ENCODE measurements around the gene RASSF7.

The RASSF7 gene

GRCh38 chr11:575313-575995 is 14.7 kb downstream of the RASSF7 start (continued):
- no peak for TF ChIP-seq PATZ1 (tag by site-specific recombination; IDR thresholded peaks at IDR 0.05)
- no peak for TF ChIP-seq ZNF544 (tag by site-specific recombination; IDR thresholded peaks at IDR 0.05)
- no peak for TF ChIP-seq ZBTB44 (tag by site-specific recombination; IDR thresholded peaks at IDR 0.05)
- TF ChIP-seq ZNF518A (tag by site-specific recombination; conservative IDR thresholded peaks at IDR 0.05; ENCODE audit: low read depth): no peak
- no peak for TF ChIP-seq ZNF138 (tag by site-specific recombination; IDR thresholded peaks at IDR 0.05; ENCODE audit: borderline replicate concordance)
- TF ChIP-seq ZNF707 (tag by site-specific recombination; IDR thresholded peaks at IDR 0.05): no peak
- no peak for TF ChIP-seq WT1 (tag by site-specific recombination; IDR thresholded peaks at IDR 0.05)
- TF ChIP-seq ZNF362 (tag by site-specific recombination; IDR thresholded peaks at IDR 0.05): no peak
- no peak for TF ChIP-seq ZNF558 (tag by site-specific recombination; IDR thresholded peaks at IDR 0.05)
- no peak for TF ChIP-seq ZBTB6 (tag by site-specific recombination; IDR thresholded peaks at IDR 0.05)
- no peak for TF ChIP-seq KLF17 (tag by site-specific recombination; IDR thresholded peaks at IDR 0.05)
- no peak for TF ChIP-seq ZBTB8A (tag by site-specific recombination; IDR thresholded peaks at IDR 0.05)
- no peak for TF ChIP-seq REPIN1 (tag by site-specific recombination; IDR thresholded peaks at IDR 0.05; ENCODE audit: low read depth)
- TF ChIP-seq ZNF133 (tag by site-specific recombination; IDR thresholded peaks at IDR 0.05): no peak
- TF ChIP-seq TRIM28 (IDR thresholded peaks at IDR 0.05; ENCODE audit: borderline replicate concordance, low read length): no peak
- no peak for TF ChIP-seq ZNF248 (tag by site-specific recombination; IDR thresholded peaks at IDR 0.05)
- no peak for TF ChIP-seq ZNF214 (tag by site-specific recombination; IDR thresholded peaks at IDR 0.05; ENCODE audit: borderline replicate concordance)
- peak; percentile 37; the same call in 1 of the 2 replicates for TF ChIP-seq ZNF341 (tag by site-specific recombination; IDR thresholded peaks at IDR 0.05; ENCODE audit: low read depth)
- TF ChIP-seq PRDM6 (tag by site-specific recombination; IDR thresholded peaks at IDR 0.05): no peak
- TF ChIP-seq ZNF423 (tag by site-specific recombination; IDR thresholded peaks at IDR 0.05): no peak
- 0 out of 2 replicates have a peak, but pooled peaks have one; percentile 71 for TF ChIP-seq HOXC10 (CRISPR knock-in tag; IDR thresholded peaks at IDR 0.05)
- no peak for TF ChIP-seq ZNF146 (tag by site-specific recombination; IDR thresholded peaks at IDR 0.05)
- no peak for TF ChIP-seq ZNF23 (tag by site-specific recombination; IDR thresholded peaks at IDR 0.05; ENCODE audit: borderline replicate concordance)
- TF ChIP-seq ZBTB26 (tag by site-specific recombination; optimal IDR thresholded peaks at IDR 0.05): peak; percentile 68

Data from HEK293 (cell line).